Liver (tissue), 9 donors: Measurements from ENCODE around the gene FRMD5. TPM values are rescaled to one million over a fixed set of nuclear protein-coding genes. Genes with fewer than 3 reads are reported as not detected.
"Not testable (repeated sequence)": the region's sequence is repeated elsewhere in the genome, so short reads cannot be mapped to it uniquely, and the experiment has no call there.

Experiments
- DNase-seq: peaks from one replicate; pipeline ENCODE4 v3.0.0-alpha.2; 2017; ENCODE audit warnings: low spot score
- H3K27ac ChIP-seq, 2 donors: one replicate each; pipeline ENCODE4 v1.7.0; 2013; ENCODE audit warnings: inconsistent platforms in 2 of 2, low read length in 2 of 2, control low read depth in 1 of 2, low read depth in 1 of 2, mild to moderate bottlenecking in 1 of 2
- H3K27me3 ChIP-seq, 4 donors: one replicate each; pipeline versions ENCODE4 v1.6.1 to v1.7.0; 2013; ENCODE audit warnings: low read length in 3 of 4, inconsistent platforms in 1 of 4, mild to moderate bottlenecking in 1 of 4, moderate library complexity in 1 of 4; ENCODE audit not compliant: control insufficient read depth in 4 of 4, insufficient read depth in 4 of 4
- H3K36me3 ChIP-seq, 4 donors: one replicate each; pipeline versions ENCODE4 v1.6.1 to v1.7.0; 2013; ENCODE audit warnings: low read length in 3 of 4, mild to moderate bottlenecking in 3 of 4, low read depth in 1 of 4, moderate library complexity in 1 of 4; ENCODE audit not compliant: control insufficient read depth in 4 of 4, insufficient read depth in 3 of 4
- H3K4me1 ChIP-seq, 4 donors: one replicate each; pipeline versions ENCODE4 v1.6.1 to v1.7.0; 2013; ENCODE audit warnings: low read length in 3 of 4, mild to moderate bottlenecking in 3 of 4, moderate library complexity in 1 of 4; ENCODE audit not compliant: control insufficient read depth in 4 of 4, insufficient read depth in 4 of 4
- H3K4me3 ChIP-seq, 3 donors: one replicate each; pipeline versions ENCODE4 v1.6.1 to v1.7.0; 2013; ENCODE audit warnings: low read length in 3 of 3, control low read depth in 1 of 3, low read depth in 1 of 3, mild to moderate bottlenecking in 1 of 3
- H3K9ac ChIP-seq, 2 donors: one replicate each; pipeline ENCODE4 v1.7.0; 2013; ENCODE audit warnings: low read length in 2 of 2, mild to moderate bottlenecking in 2 of 2, moderate library complexity in 2 of 2, control low read depth in 1 of 2, low read depth in 1 of 2
- H3K9me3 ChIP-seq, 4 donors: one replicate each; pipeline versions ENCODE4 v1.6.1 to v1.7.0; 2013; ENCODE audit warnings: low read length in 3 of 4; ENCODE audit not compliant: control insufficient read depth in 4 of 4
- EGR1 ChIP-seq, 2 donors: IDR thresholded peaks; 2 replicates each; pipeline ENCODE4 v1.6.1; 2016 to 2018; ENCODE audit warnings: antibody characterized with exemption in 2 of 2, low read depth in 2 of 2
- FOXA1 ChIP-seq: IDR thresholded peaks from 2 replicates; pipeline ENCODE4 v1.6.1; 2016; ENCODE audit warnings: antibody characterized with exemption
- FOXA2 ChIP-seq: IDR thresholded peaks from 2 replicates; pipeline ENCODE4 v1.6.1; 2016; ENCODE audit warnings: antibody characterized with exemption
- GABPA ChIP-seq, 2 donors: IDR thresholded peaks in 1 of 2; conservative IDR thresholded peaks in 1 of 2; 2 replicates each; pipeline ENCODE4 v1.6.1; 2016; ENCODE audit warnings: antibody characterized with exemption in 2 of 2, mild to moderate bottlenecking in 1 of 2, moderate library complexity in 1 of 2
- HNF4A ChIP-seq, 2 donors: conservative IDR thresholded peaks; 2 replicates each; pipeline ENCODE4 v1.6.1; 2016; ENCODE audit warnings: antibody characterized with exemption in 2 of 2, mild to moderate bottlenecking in 2 of 2
- HNF4G ChIP-seq: IDR thresholded peaks from 2 replicates; pipeline ENCODE4 v1.6.1; 2016; ENCODE audit warnings: antibody characterized with exemption
- JUND ChIP-seq, 2 donors: IDR thresholded peaks; 2 replicates each; pipeline ENCODE4 v1.6.1; 2016; ENCODE audit warnings: antibody characterized with exemption in 2 of 2
- NR2F2 ChIP-seq: IDR thresholded peaks from 2 replicates; pipeline ENCODE4 v1.6.1; 2016; ENCODE audit warnings: antibody characterized with exemption
- RAD21 ChIP-seq, 2 donors: IDR thresholded peaks; 2 replicates each; pipeline ENCODE4 v1.6.1; 2016; ENCODE audit warnings: antibody characterized with exemption in 2 of 2, mild to moderate bottlenecking in 2 of 2
- RXRA ChIP-seq, 2 donors: IDR thresholded peaks; 2 replicates each; pipeline ENCODE4 v1.6.1; 2017 to 2018; ENCODE audit warnings: antibody characterized with exemption in 2 of 2, mild to moderate bottlenecking in 1 of 2
- SP1 ChIP-seq: IDR thresholded peaks from 2 replicates; pipeline ENCODE4 v1.6.1; 2018; ENCODE audit warnings: antibody characterized with exemption, mild to moderate bottlenecking
- TAF1 ChIP-seq: conservative IDR thresholded peaks from 2 replicates; pipeline ENCODE4 v1.6.1; 2016; ENCODE audit warnings: antibody characterized with exemption, mild to moderate bottlenecking
- YY1 ChIP-seq: IDR thresholded peaks from 2 replicates; pipeline ENCODE4 v1.6.1; 2016; ENCODE audit warnings: antibody characterized with exemption, mild to moderate bottlenecking
- WGBS: extraction: QIAGEN DNeasy Blood & Tissue Kit; methylation state at CpG from one replicate; pipeline ENCODE4 v1.1.7; 2013; 5-methylcytosine and 5-hydroxymethylcytosine counted together
- polyA plus RNA-seq, 2 donors: library from polyadenylated mRNA; stranded (reverse) in 1 of 2; unstranded in 1 of 2; fragments of 200-250 nt in 1 of 2; fragments of >200 nt in 1 of 2; fragmentation: Nextera tagmentation in 1 of 2; extraction: Ambion mirVana in 1 of 2; gene quantifications; one replicate each; pipeline versions ENCODE4 v1.2.1 to v1.2.3, GENCODE V29; 2013 to 2015
- total RNA-seq, 2 donors: library from RNA; depleted of rRNA; stranded (reverse); fragments of >200 nt; gene quantifications; one replicate each; pipeline ENCODE4 v1.2.3, GENCODE V29; 2014
- TF ChIP-seq, protein P1 (sequence below): IDR thresholded peaks from 2 replicates; pipeline ENCODE4 v1.6.1; 2016; ENCODE audit warnings: antibody characterized with exemption
- TF ChIP-seq, protein P2 (sequence below): IDR thresholded peaks from 2 replicates; pipeline ENCODE4 v1.6.1; 2016; ENCODE audit warnings: antibody characterized with exemption, mild to moderate bottlenecking
- TF ChIP-seq, protein P3 (sequence below): fragments of 150-350 bp; IDR thresholded peaks from 2 replicates; pipeline ENCODE4 v1.5.1; 2017; ENCODE audit warnings: improper control_type of control experiment, low read depth, low read length; ENCODE audit not compliant: missing input control
- TF ChIP-seq, protein P4 (sequence below): IDR thresholded peaks from 2 replicates; pipeline ENCODE4 v1.6.1; 2016; ENCODE audit warnings: antibody characterized with exemption
- TF ChIP-seq, protein P5 (sequence below): IDR thresholded peaks from 2 replicates; pipeline ENCODE4 v1.6.1; 2016; ENCODE audit warnings: antibody characterized with exemption
- donor health status: healthy.
- donor health status: healthy.
- donor health status: healthy.
- donor health status: healthy.
- donor health status: healthy.

FRMD5 gene
- total and polyA plus RNA-seq, 4 donors, result 0.01 to 0.25 TPM; not detected in 2

DNA sequence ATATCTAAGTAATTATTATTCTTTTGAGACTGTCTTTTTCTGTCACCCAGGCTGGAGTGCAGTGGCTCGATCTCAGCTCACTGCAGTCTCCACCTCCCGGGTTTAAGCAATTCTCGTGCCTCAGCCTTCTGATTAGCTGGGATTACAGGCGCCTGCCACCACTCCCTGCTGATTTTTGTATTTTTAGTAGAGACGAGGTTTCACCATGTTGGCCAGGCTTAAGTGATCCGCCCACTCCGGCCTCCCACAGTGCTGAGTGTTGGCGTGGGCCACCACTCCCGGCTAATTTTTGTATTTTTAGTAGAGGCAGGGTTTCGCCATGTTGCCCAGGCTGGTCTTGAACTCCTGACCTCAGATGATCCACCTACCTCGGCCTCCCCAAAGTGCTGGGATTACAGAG is 369.8 kb downstream of the FRMD5 start:
- 96% methylated on average over 11 of the region's 11 CpGs for WGBS
- not testable (repeated sequence) for DNase-seq, H3K36me3 ChIP-seq, H3K9ac ChIP-seq, H3K9me3 ChIP-seq, H3K27ac ChIP-seq, H3K4me3 ChIP-seq, H3K27me3 ChIP-seq
- H3K4me1 ChIP-seq, result peaks cover 9 to 18% (median 12%) of the 10 kb centered on the region in 4 donors

DNA sequence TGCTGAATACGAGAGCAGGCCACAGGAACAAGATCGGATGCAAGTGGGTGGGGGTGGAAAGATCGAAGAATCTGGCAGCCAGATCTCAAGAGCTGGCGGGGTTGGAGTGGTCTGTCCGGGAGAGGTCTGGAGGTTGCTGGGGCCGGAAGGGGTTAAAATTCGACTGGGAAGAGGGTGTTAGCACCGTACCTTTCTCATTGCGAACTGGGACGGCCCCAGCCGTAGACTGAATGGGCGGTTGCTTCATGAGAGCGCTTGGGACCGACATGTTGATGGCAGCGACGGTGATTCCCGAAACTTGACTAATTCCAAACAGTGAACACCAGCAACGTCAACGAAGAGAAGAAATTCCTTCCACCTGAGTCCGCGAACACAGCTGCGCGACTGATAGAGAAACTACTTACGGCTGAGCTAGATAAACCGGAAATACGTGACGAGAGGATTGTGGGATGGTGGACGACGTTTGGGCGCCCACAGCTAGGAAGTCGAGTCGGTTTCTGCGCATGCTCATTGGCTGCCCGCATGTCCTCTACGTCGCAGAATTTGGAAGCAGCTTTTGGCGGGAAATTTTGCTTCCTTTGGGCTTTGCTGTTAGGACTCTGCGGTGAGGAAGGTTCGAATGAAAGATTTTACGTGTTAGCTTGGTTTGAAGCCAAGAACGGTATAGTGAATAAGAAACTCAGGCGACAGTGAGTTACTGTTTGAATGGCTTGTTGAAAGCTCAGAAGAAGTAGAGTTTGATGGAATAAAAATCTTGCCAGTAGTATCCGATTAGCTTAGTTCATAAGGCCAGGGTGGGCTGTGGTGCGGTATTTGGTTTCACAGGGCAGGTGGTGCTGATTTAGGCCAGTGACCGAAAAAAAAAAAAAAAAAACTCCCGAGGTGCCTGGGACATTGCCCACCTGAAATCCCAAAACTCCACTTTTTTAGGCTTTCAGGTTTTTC is 370.5 kb downstream of the FRMD5 start, which contains the start of gene MFAP1:
MFAP1 (minus strand) TSS at position 389 of the 945 bp plus-strand sequence; CDS start at position 268, 121 bp downstream.
- Histone ChIP-seq H3K9me3 (no peaks in the 10 kb centered on the region), H3K27me3 (no peaks in the 10 kb centered on the region), H3K4me1 (peaks cover 9 to 18% (median 12%) of the 10 kb centered on the region in 4 donors), H3K9ac (peak within 1 kb of the TSS; percentile 63 to 100), H3K27ac (peak within 1 kb of the TSS; percentile 80 to 94), H3K36me3 (no peaks in the 10 kb centered on the region), H3K4me3 (peak within 1 kb of the TSS; percentile 90 to 99 (median 99))
- TF ChIP-seq FOXA1, result no peak
- TF ChIP-seq, protein P1, sequence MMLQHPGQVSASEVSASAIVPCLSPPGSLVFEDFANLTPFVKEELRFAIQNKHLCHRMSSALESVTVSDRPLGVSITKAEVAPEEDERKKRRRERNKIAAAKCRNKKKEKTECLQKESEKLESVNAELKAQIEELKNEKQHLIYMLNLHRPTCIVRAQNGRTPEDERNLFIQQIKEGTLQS, result no peak
- TF ChIP-seq SP1, result peak; percentile 38
- TF ChIP-seq GABPA (IDR thresholded peaks at IDR 0.05 in 1 of 2, conservative IDR thresholded peaks at IDR 0.05 in 1 of 2), result peak; percentile 79 to 96
- TF ChIP-seq, protein P2, sequence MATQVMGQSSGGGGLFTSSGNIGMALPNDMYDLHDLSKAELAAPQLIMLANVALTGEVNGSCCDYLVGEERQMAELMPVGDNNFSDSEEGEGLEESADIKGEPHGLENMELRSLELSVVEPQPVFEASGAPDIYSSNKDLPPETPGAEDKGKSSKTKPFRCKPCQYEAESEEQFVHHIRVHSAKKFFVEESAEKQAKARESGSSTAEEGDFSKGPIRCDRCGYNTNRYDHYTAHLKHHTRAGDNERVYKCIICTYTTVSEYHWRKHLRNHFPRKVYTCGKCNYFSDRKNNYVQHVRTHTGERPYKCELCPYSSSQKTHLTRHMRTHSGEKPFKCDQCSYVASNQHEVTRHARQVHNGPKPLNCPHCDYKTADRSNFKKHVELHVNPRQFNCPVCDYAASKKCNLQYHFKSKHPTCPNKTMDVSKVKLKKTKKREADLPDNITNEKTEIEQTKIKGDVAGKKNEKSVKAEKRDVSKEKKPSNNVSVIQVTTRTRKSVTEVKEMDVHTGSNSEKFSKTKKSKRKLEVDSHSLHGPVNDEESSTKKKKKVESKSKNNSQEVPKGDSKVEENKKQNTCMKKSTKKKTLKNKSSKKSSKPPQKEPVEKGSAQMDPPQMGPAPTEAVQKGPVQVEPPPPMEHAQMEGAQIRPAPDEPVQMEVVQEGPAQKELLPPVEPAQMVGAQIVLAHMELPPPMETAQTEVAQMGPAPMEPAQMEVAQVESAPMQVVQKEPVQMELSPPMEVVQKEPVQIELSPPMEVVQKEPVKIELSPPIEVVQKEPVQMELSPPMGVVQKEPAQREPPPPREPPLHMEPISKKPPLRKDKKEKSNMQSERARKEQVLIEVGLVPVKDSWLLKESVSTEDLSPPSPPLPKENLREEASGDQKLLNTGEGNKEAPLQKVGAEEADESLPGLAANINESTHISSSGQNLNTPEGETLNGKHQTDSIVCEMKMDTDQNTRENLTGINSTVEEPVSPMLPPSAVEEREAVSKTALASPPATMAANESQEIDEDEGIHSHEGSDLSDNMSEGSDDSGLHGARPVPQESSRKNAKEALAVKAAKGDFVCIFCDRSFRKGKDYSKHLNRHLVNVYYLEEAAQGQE, result peak; percentile 90
- no peak for TF ChIP-seq HNF4G
- TF ChIP-seq, protein P3, sequence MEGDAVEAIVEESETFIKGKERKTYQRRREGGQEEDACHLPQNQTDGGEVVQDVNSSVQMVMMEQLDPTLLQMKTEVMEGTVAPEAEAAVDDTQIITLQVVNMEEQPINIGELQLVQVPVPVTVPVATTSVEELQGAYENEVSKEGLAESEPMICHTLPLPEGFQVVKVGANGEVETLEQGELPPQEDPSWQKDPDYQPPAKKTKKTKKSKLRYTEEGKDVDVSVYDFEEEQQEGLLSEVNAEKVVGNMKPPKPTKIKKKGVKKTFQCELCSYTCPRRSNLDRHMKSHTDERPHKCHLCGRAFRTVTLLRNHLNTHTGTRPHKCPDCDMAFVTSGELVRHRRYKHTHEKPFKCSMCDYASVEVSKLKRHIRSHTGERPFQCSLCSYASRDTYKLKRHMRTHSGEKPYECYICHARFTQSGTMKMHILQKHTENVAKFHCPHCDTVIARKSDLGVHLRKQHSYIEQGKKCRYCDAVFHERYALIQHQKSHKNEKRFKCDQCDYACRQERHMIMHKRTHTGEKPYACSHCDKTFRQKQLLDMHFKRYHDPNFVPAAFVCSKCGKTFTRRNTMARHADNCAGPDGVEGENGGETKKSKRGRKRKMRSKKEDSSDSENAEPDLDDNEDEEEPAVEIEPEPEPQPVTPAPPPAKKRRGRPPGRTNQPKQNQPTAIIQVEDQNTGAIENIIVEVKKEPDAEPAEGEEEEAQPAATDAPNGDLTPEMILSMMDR, result no peak
- TF ChIP-seq, protein P4, sequence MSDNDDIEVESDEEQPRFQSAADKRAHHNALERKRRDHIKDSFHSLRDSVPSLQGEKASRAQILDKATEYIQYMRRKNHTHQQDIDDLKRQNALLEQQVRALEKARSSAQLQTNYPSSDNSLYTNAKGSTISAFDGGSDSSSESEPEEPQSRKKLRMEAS, result peak; percentile 81
- peak; percentile 90 for TF ChIP-seq YY1
- no peak for TF ChIP-seq EGR1 (IDR thresholded peaks at IDR 0.05; ENCODE audit: low read depth in 2 of 2)
- no peak for TF ChIP-seq NR2F2
- no peak for TF ChIP-seq JUND (IDR thresholded peaks at IDR 0.05)
- TF ChIP-seq HNF4A (conservative IDR thresholded peaks at IDR 0.05), result no peak
- TF ChIP-seq, protein P5, sequence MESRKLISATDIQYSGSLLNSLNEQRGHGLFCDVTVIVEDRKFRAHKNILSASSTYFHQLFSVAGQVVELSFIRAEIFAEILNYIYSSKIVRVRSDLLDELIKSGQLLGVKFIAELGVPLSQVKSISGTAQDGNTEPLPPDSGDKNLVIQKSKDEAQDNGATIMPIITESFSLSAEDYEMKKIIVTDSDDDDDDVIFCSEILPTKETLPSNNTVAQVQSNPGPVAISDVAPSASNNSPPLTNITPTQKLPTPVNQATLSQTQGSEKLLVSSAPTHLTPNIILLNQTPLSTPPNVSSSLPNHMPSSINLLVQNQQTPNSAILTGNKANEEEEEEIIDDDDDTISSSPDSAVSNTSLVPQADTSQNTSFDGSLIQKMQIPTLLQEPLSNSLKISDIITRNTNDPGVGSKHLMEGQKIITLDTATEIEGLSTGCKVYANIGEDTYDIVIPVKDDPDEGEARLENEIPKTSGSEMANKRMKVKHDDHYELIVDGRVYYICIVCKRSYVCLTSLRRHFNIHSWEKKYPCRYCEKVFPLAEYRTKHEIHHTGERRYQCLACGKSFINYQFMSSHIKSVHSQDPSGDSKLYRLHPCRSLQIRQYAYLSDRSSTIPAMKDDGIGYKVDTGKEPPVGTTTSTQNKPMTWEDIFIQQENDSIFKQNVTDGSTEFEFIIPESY, result peak; percentile 88
- peak; percentile 99 for TF ChIP-seq TAF1
- TF ChIP-seq RAD21 (IDR thresholded peaks at IDR 0.05), result peak in 1 of 2 donors; percentile 31
- no peak for TF ChIP-seq FOXA2
- peak; percentile 20 to 28 for TF ChIP-seq RXRA (IDR thresholded peaks at IDR 0.05)
- peak; percentile 88 for DNase-seq
- 9% methylated on average over 46 of the region's 46 CpGs for WGBS
